22Rv1 (cell line): ENCODE measurements around the gene DNAL4.

Experiments used
- ZFX ChIP-seq: fragments of 450-650 bp; IDR thresholded peaks from 2 replicates; pipeline ENCODE4 v1.6.1; 2017; ENCODE audit warnings: antibody characterized with exemption, borderline replicate concordance
- TF ChIP-seq, protein P1 (sequence below): fragments of 450-650 bp; IDR thresholded peaks from 2 replicates; pipeline ENCODE4 v1.5.1; 2017; ENCODE audit warnings: mild to moderate bottlenecking

GRCh38 chr22:38756711-38757463 is 37.1 kb downstream of the DNAL4 start:
- TF ChIP-seq, protein P1, sequence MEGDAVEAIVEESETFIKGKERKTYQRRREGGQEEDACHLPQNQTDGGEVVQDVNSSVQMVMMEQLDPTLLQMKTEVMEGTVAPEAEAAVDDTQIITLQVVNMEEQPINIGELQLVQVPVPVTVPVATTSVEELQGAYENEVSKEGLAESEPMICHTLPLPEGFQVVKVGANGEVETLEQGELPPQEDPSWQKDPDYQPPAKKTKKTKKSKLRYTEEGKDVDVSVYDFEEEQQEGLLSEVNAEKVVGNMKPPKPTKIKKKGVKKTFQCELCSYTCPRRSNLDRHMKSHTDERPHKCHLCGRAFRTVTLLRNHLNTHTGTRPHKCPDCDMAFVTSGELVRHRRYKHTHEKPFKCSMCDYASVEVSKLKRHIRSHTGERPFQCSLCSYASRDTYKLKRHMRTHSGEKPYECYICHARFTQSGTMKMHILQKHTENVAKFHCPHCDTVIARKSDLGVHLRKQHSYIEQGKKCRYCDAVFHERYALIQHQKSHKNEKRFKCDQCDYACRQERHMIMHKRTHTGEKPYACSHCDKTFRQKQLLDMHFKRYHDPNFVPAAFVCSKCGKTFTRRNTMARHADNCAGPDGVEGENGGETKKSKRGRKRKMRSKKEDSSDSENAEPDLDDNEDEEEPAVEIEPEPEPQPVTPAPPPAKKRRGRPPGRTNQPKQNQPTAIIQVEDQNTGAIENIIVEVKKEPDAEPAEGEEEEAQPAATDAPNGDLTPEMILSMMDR = no peak
- TF ChIP-seq ZFX = no peak
